ENCODE data around the gene VPS39.

Gene VPS39

DNA sequence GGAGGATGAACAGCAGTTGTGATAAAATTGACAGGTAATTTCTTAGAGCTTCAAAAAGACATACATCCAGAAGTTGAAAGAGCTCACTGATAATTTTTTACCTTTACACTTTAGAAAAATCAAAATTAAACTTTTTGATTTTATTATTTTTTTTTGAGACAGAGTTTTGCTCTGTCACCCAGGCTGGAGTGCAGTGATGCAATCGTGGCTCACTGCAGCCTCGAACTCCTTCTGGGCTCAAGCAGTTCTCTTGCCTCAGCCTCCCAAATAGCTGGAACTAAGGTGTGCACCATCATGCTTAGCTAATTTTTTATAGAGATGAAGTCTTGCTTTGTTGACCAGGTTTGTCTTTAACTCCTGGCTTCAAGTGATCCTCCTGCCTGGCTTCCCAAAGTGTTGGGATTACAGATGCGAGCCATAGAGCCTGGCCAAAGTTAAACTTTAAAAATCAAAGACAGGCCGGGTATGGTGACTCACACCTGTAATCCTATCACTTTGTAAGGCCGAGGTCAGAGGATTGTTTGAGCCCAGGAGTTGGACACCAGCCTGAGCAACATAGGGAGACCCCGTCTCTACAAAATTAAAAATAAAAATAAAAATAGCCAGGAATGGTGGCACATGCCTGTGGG is 73.4 kb downstream of the VPS39 start:
- no peak for DNase-seq
- Histone ChIP-seq H3K9me2 (replicated peaks; ENCODE audit: insufficient read depth, low read length) (no peaks in the 10 kb centered on the region), H3K9ac (ENCODE audit: low read length) (no peak overlapping the region), H3K4me2 (ENCODE audit: low read depth, low read length) (no peak overlapping the region), H4K20me1 (ENCODE audit: insufficient read depth, low read length) (no peaks in the 10 kb centered on the region), H3K9me3 (replicated peaks; ENCODE audit: insufficient read depth, low read length) (no peaks in the 10 kb centered on the region), H3F3A (ENCODE audit: insufficient read depth, low read length) (no peaks in the 10 kb centered on the region), H2AFZ (ENCODE audit: low read length) (no peak overlapping the region), H3K4me1 (ENCODE audit: low read length) (no peaks in the 10 kb centered on the region), H3K27me3 (replicated peaks; ENCODE audit: insufficient read depth, low read length) (no peaks in the 10 kb centered on the region), H3K36me3 (replicated peaks; ENCODE audit: insufficient read depth, low read length) (no peaks in the 10 kb centered on the region), H3K27ac (ENCODE audit: low read length) (no peak overlapping the region), H3K79me2 (ENCODE audit: low read length) (no peaks in the 10 kb centered on the region), H3K4me3 (ENCODE audit: low read length) (no peak overlapping the region)
- TF ChIP-seq EZH2phosphoT487 (IDR thresholded peaks at IDR 0.05; ENCODE audit: low read length) (no peak), EZH2 (optimal IDR thresholded peaks at IDR 0.05; ENCODE audit: low read depth, low read length) (no peak)
- TF ChIP-seq, protein P1, sequence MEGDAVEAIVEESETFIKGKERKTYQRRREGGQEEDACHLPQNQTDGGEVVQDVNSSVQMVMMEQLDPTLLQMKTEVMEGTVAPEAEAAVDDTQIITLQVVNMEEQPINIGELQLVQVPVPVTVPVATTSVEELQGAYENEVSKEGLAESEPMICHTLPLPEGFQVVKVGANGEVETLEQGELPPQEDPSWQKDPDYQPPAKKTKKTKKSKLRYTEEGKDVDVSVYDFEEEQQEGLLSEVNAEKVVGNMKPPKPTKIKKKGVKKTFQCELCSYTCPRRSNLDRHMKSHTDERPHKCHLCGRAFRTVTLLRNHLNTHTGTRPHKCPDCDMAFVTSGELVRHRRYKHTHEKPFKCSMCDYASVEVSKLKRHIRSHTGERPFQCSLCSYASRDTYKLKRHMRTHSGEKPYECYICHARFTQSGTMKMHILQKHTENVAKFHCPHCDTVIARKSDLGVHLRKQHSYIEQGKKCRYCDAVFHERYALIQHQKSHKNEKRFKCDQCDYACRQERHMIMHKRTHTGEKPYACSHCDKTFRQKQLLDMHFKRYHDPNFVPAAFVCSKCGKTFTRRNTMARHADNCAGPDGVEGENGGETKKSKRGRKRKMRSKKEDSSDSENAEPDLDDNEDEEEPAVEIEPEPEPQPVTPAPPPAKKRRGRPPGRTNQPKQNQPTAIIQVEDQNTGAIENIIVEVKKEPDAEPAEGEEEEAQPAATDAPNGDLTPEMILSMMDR (IDR thresholded peaks at IDR 0.05; ENCODE audit: low read length) = no peak

DNA sequence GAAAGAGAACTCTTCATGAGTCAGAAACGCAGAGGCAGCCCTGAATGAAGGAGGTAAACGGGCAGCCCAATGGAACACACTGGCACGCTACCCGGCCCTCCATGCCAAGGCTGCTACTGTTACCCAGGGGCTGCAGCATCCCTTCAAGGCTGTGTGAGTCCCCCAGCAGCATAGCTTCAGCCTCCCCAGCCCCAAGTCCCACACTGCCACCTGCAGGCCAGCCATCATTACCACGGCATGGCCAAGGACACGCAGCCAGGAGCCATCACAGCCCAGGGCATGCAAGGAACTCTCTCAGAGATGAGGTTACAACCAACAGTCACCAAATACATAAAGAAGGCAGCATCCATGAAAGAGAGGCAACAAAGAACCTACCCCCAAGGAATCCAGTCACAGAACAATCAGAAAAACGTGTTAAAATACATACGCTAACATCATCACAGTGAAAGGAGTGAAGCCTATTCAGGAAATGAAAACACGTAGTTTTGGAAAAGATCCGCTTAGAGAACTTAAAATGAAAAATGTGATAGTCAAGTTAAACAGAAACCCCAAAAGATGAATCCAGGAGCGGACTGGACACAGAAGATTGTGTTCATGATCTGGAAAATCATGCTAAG is 74.1 kb downstream of the VPS39 start:
- Histone ChIP-seq H3K79me2 (ENCODE audit: low read length) (no peaks in the 10 kb centered on the region), H3K4me1 (ENCODE audit: low read length) (no peaks in the 10 kb centered on the region), H4K20me1 (ENCODE audit: insufficient read depth, low read length) (no peaks in the 10 kb centered on the region), H3K4me3 (ENCODE audit: low read length) (no peak overlapping the region), H3K27ac (ENCODE audit: low read length) (no peak overlapping the region), H3K9me2 (replicated peaks; ENCODE audit: insufficient read depth, low read length) (no peaks in the 10 kb centered on the region), H3K9ac (ENCODE audit: low read length) (no peak overlapping the region), H3K9me3 (replicated peaks; ENCODE audit: insufficient read depth, low read length) (no peaks in the 10 kb centered on the region), H3F3A (ENCODE audit: insufficient read depth, low read length) (no peaks in the 10 kb centered on the region), H3K36me3 (replicated peaks; ENCODE audit: insufficient read depth, low read length) (no peaks in the 10 kb centered on the region), H2AFZ (ENCODE audit: low read length) (no peak overlapping the region), H3K4me2 (ENCODE audit: low read depth, low read length) (no peak overlapping the region), H3K27me3 (replicated peaks; ENCODE audit: insufficient read depth, low read length) (no peaks in the 10 kb centered on the region)
- DNase-seq = peak; percentile 48
- TF ChIP-seq, protein P1 (IDR thresholded peaks at IDR 0.05; ENCODE audit: low read length) = peak; percentile 90
- TF ChIP-seq EZH2 (optimal IDR thresholded peaks at IDR 0.05; ENCODE audit: low read depth, low read length) = no peak

DNA sequence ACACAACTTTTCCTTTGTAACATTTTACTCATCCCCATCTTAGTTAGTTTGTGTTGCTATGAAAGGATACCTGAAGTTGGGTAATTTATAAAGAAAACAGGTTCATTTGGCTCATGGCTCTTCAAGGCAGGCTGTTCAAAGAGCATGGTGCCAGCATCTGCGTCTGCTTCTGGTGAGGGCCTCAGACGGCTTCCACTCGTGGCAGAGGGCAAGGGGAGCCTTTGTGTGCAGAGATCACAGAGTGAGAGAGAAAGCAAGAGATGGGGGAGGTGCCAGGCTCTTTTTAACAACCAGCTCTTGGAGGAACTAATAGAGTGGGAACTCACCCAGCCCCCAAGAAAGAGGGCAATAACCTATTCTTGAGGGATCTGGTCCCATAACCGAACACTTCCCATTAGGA is 74.7 kb downstream of the VPS39 start:
- Histone ChIP-seq H3K4me3 (ENCODE audit: low read length) (no peak overlapping the region), H4K20me1 (ENCODE audit: insufficient read depth, low read length) (no peaks in the 10 kb centered on the region), H3K27ac (ENCODE audit: low read length) (no peak overlapping the region), H3K9ac (ENCODE audit: low read length) (no peak overlapping the region), H3F3A (ENCODE audit: insufficient read depth, low read length) (no peaks in the 10 kb centered on the region), H2AFZ (ENCODE audit: low read length) (no peak overlapping the region), H3K9me2 (replicated peaks; ENCODE audit: insufficient read depth, low read length) (no peaks in the 10 kb centered on the region), H3K9me3 (replicated peaks; ENCODE audit: insufficient read depth, low read length) (no peaks in the 10 kb centered on the region), H3K4me2 (ENCODE audit: low read depth, low read length) (no peak overlapping the region), H3K4me1 (ENCODE audit: low read length) (no peaks in the 10 kb centered on the region), H3K27me3 (replicated peaks; ENCODE audit: insufficient read depth, low read length) (no peaks in the 10 kb centered on the region), H3K36me3 (replicated peaks; ENCODE audit: insufficient read depth, low read length) (no peaks in the 10 kb centered on the region), H3K79me2 (ENCODE audit: low read length) (no peaks in the 10 kb centered on the region)
- no peak for DNase-seq
- TF ChIP-seq EZH2 (optimal IDR thresholded peaks at IDR 0.05; ENCODE audit: low read depth, low read length) (no peak), EZH2phosphoT487 (IDR thresholded peaks at IDR 0.05; ENCODE audit: low read length) (no peak)
- TF ChIP-seq, protein P1 (IDR thresholded peaks at IDR 0.05; ENCODE audit: low read length) = no peak

All from MM.1S (cell line).